CD4-positive, alpha-beta T cell treated with Interferon gamma for 1 hour (primary cell): Measurements from ENCODE around the gene C16orf95.

Source experiments
- DNase-seq: peaks from one replicate; pipeline ENCODE4 v3.0.0-alpha.2; 2020

The C16orf95 gene

GRCh38 chr16:87311387-87311786 is 5.8 kb downstream of the C16orf95 start:
- DNase-seq = no peak

- DNase-seq = no peak
These were observed 6.6 kb downstream of the C16orf95 start for GRCh38 chr16:87310610-87311009.

- DNase-seq = no peak
These were observed 7.3 kb downstream of the C16orf95 start for GRCh38 chr16:87309620-87310525.

- DNase-seq = no peak
These were observed 8.4 kb downstream of the C16orf95 start for GRCh38 chr16:87308826-87309225.

- DNase-seq = no peak
These were observed 10.7 kb downstream of the C16orf95 start for GRCh38 chr16:87306516-87306915.

- no peak for DNase-seq
These were observed 11.4 kb downstream of the C16orf95 start for GRCh38 chr16:87305505-87306391.

GRCh38 chr16:87304951-87305350 is 12.2 kb downstream of the C16orf95 start:
- DNase-seq = no peak

GRCh38 chr16:87303962-87304521 is 13.2 kb downstream of the C16orf95 start:
- DNase-seq = no peak

GRCh38 chr16:87303431-87303930 is 13.7 kb downstream of the C16orf95 start:
- no peak for DNase-seq

GRCh38 chr16:87298857-87299465 is 18.2 kb downstream of the C16orf95 start:
- DNase-seq = no peak

- DNase-seq = no peak
These were observed 19.1 kb downstream of the C16orf95 start for GRCh38 chr16:87297918-87298631.

- no peak for DNase-seq
These were observed 19.8 kb downstream of the C16orf95 start for GRCh38 chr16:87297407-87297806.

GRCh38 chr16:87295661-87296531 is 21.3 kb downstream of the C16orf95 start:
- DNase-seq = no peak

GRCh38 chr16:87295259-87295658 is 21.9 kb downstream of the C16orf95 start:
- DNase-seq = no peak

GRCh38 chr16:87293990-87294389 is 23.2 kb downstream of the C16orf95 start:
- no peak for DNase-seq

- DNase-seq = no peak
These were observed 25.2 kb downstream of the C16orf95 start for GRCh38 chr16:87291944-87292343.

GRCh38 chr16:87288753-87289362 is 28.3 kb downstream of the C16orf95 start:
- DNase-seq = no peak

- no peak for DNase-seq
These were observed 30.2 kb downstream of the C16orf95 start for GRCh38 chr16:87286839-87287626.

GRCh38 chr16:87284183-87284582 is 33.0 kb downstream of the C16orf95 start:
- DNase-seq = no peak
